ENCODE results near the gene NLRC5. TPM values are rescaled to one million over a fixed set of nuclear protein-coding genes. Genes with fewer than 3 reads are reported as not detected.
"Not testable (repeated sequence)": the region's sequence is repeated elsewhere in the genome, so short reads cannot be mapped to it uniquely, and the experiment has no call there.

The NLRC5 gene
- total RNA-seq, 1 experiment from 2014 or later: 1.6 TPM

DNA sequence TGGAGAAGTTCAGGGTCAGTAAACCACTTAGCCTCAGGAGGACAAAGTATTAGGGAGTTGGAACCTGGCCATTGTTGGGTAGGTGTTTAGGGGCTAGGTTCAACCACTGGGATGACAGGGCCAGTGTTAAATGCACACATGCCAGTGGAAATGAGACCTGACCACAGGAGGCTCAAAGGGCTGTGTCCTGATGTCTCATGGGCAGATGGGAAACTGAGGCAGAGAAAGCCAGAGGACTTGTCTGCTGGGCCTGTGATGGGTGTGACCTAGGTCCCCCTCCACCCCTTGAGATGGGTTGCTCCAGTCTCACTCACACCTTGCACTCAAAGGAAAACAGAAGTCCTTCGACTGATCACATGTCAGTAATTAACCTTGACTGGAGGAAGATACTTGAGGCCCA is 119.1 kb downstream of the NLRC5 start:
- POLR2A ChIA-PET: no interaction called here

DNA sequence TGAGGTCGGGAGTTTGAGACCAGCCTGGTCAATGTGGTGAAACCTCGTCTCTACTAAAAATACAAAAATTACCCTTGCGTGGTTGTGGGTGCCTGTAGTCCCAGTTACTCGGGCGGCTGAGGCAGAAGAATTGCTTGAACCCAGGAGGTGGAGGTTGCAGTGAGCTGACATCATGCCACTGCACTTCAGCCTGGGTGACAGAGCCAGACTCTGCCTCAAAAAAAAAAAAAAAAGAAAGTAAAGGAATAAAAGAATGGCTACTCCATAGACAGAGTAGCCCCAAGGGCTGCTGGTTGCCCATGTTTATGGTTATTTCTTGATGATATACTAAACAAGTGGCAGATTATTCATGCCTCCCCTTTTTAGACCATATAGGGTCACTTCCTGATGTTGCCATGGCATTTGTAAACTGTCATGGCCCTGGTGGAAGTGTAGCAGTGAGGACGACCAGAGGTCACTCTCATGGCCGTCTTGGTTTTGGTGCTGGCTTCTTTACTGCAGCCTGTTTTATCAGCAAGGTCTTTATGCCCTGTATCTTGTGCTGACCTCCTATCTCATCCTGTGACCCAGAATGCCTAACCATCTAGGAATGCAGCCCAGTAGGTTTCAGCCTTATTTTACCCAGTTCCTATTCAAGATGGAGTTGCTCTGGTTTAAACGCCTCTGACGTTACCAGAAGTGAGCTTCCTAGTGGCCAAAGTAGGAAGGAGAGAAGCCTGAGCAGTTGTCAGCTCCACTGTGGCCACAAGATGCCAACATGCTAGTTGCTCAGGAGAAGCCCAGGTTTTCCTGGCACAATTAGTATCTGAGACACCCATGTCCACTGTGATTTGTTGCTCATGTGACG is 120.1 kb downstream of the NLRC5 start:
- ChIA-PET POLR2A (interaction anchor here (1.0 kb wide), 1 partner anchor 16 kb away, joined by 8 read pairs; no protein-coding TSS in a partner anchor), CTCF (interaction anchor here (0.7 to 1.3 kb wide), 3 partner anchors 16 to 76 kb away, joined by 3 to 15 read pairs (median 4); partner anchors contain the start of genes CPNE2, PSME3IP1 and RSPRY1)
- H3K9me3 ChIP-seq; H3K36me3 Mint-ChIP-seq (ENCODE audit: insufficient read depth, unreplicated experiment); H3K4me3 Mint-ChIP-seq (ENCODE audit: unreplicated experiment); H3K9me3 Mint-ChIP-seq (ENCODE audit: unreplicated experiment); H3K36me3 ChIP-seq (ENCODE audit: control insufficient read depth, insufficient read depth, low read length); H3K27me3 Mint-ChIP-seq (ENCODE audit: insufficient read depth, unreplicated experiment); H3K27ac Mint-ChIP-seq (ENCODE audit: unreplicated experiment); H3K4me3 ChIP-seq (ENCODE audit: low read depth, low read length); BruUV-seq (replicated peaks); intact Hi-C loops (cut with micrococcal nuclease; ENCODE audit: unreplicated experiment); H3K27me3 ChIP-seq (replicated peaks; ENCODE audit: control insufficient read depth, insufficient read depth, low read length): not testable (repeated sequence)
- H3K4me1 Mint-ChIP-seq (ENCODE audit: low read depth, unreplicated experiment): peaks cover 23% of the 10 kb centered on the region
- DNase-seq: peak in 1 of 2 experiments; percentile 45
- TF ChIP-seq CTCF (IDR thresholded peaks at IDR 0.05; ENCODE audit: insufficient read depth in 1 of 2, low read depth in 1 of 2, low read length in 1 of 2, severe bottlenecking in 1 of 2, unreplicated experiment in 1 of 2): peak in 1 of 2 experiments; percentile 3
- peaks cover 16% of the 10 kb centered on the region for H3K4me1 ChIP-seq

More for the DNA sequence above, 119.1 kb downstream of the NLRC5 start:
- H3K4me1 Mint-ChIP-seq (ENCODE audit: low read depth, unreplicated experiment): peaks cover 26% of the 10 kb centered on the region
- H3K36me3 Mint-ChIP-seq (ENCODE audit: insufficient read depth, unreplicated experiment): peaks cover 14% of the 10 kb centered on the region
- H3K27me3 Mint-ChIP-seq (ENCODE audit: insufficient read depth, unreplicated experiment): no peaks in the 10 kb centered on the region
- Histone ChIP-seq H3K27me3 (replicated peaks; ENCODE audit: control insufficient read depth, insufficient read depth, low read length) (no peaks in the 10 kb centered on the region), H3K4me3 (ENCODE audit: low read depth, low read length) (no peak overlapping the region), H3K4me1 (peaks cover 16% of the 10 kb centered on the region), H3K36me3 (ENCODE audit: control insufficient read depth, insufficient read depth, low read length) (no peaks in the 10 kb centered on the region), H3K9me3 (no peaks in the 10 kb centered on the region)
- CTCF ChIA-PET: interaction anchor here (0.7 kb wide), 1 partner anchor 88 kb away, joined by 4 read pairs; no protein-coding TSS in a partner anchor
- no peak overlapping the region for H3K4me3 Mint-ChIP-seq (ENCODE audit: unreplicated experiment)
- TF ChIP-seq CTCF (IDR thresholded peaks at IDR 0.05; ENCODE audit: insufficient read depth in 1 of 2, low read depth in 1 of 2, low read length in 1 of 2, severe bottlenecking in 1 of 2, unreplicated experiment in 1 of 2): no peak
- DNase-seq: no peak
- no peaks in the 10 kb centered on the region for H3K9me3 Mint-ChIP-seq (ENCODE audit: unreplicated experiment)
- intact Hi-C loops (cut with micrococcal nuclease; ENCODE audit: unreplicated experiment): no loop called here
- BruUV-seq (replicated peaks): no TSS peak
- no peak overlapping the region for H3K27ac Mint-ChIP-seq (ENCODE audit: unreplicated experiment)

DNA sequence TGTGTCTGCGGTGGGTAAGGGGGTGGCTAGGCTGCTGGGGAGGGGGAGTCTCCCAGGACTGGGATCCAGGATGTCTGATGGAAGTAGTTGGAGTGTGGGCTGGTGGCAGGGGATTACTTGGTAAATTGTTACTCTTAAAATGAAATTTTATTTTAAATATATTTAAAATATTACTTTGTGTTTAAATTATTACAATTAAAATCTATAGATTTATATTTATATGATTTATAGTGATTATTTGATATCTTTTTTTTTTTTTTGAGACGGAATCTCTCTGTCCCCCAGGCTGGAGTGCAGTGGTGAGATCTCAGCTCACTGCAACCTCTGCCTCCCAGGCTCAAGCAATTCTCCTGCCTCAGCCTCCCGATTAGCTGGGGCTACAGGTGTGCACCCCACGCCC is 121.6 kb downstream of the NLRC5 start:
- Mint-ChIP-seq H3K4me1 (ENCODE audit: low read depth, unreplicated experiment) (peaks cover 17% of the 10 kb centered on the region), H3K9me3 (ENCODE audit: unreplicated experiment) (no peaks in the 10 kb centered on the region), H3K4me3 (ENCODE audit: unreplicated experiment) (no peak overlapping the region), H3K36me3 (ENCODE audit: insufficient read depth, unreplicated experiment) (peaks cover 10% of the 10 kb centered on the region), H3K27ac (ENCODE audit: unreplicated experiment) (no peak overlapping the region), H3K27me3 (ENCODE audit: insufficient read depth, unreplicated experiment) (no peaks in the 10 kb centered on the region)
- ChIA-PET POLR2A (no interaction called here), CTCF (no interaction called here)
- H3K4me1 ChIP-seq: peaks cover 16% of the 10 kb centered on the region
- intact Hi-C loops (cut with micrococcal nuclease; ENCODE audit: unreplicated experiment): no loop called here
- H3K27me3 ChIP-seq (replicated peaks; ENCODE audit: control insufficient read depth, insufficient read depth, low read length): no peaks in the 10 kb centered on the region
- H3K36me3 ChIP-seq (ENCODE audit: control insufficient read depth, insufficient read depth, low read length): peaks cover 3% of the 10 kb centered on the region; the same call in 1 of the 2 replicates
- BruUV-seq (replicated peaks): no TSS peak
- H3K4me3 ChIP-seq (ENCODE audit: low read depth, low read length): no peak overlapping the region
- TF ChIP-seq CTCF (IDR thresholded peaks at IDR 0.05; ENCODE audit: insufficient read depth in 1 of 2, low read depth in 1 of 2, low read length in 1 of 2, severe bottlenecking in 1 of 2, unreplicated experiment in 1 of 2): no peak
- H3K9me3 ChIP-seq: no peaks in the 10 kb centered on the region
- no peak for DNase-seq
